ENCODE data around the gene CEP57L1. TPM values are rescaled to one million over a fixed set of nuclear protein-coding genes. Genes with fewer than 3 reads are reported as not detected.
A peak's percentile ranks its signal among the peaks of the same experiment; 100 is the strongest.

The CEP57L1 gene
- total and polyA plus RNA-seq, 10 donors = 5.1 to 28.7 (median 12.4) TPM

- Histone ChIP-seq H3K4me3 (no peak overlapping the region), H3K9me3 (no peaks in the 10 kb centered on the region), H3K36me3 (no peaks in the 10 kb centered on the region), H3K4me1 (peaks cover 3 to 50% (median 30%) of the 10 kb centered on the region in 6 donors), H3K27me3 (replicated peaks in 1 of 7) (no peaks in the 10 kb centered on the region), H3K27ac (peak overlapping the region in 4 of 8 donors; percentile 19 to 47 (median 39))
- WGBS, 5 donors = 61 to 75% (median 66%) methylated on average over 5 of the region's 5 CpGs
- no peak for DNase-seq
- intact Hi-C loops (cut with DNase I; ENCODE audit: low total_unique reads) = no loop called here
- TF ChIP-seq POLR2A (IDR thresholded peaks at IDR 0.05) = no peak
- TF ChIP-seq POLR2AphosphoS5 (IDR thresholded peaks at IDR 0.05) = peak in 1 of 3 donors; percentile 26
- TF ChIP-seq CTCF (IDR thresholded peaks at IDR 0.05 in 8 of 11, conservative IDR thresholded peaks at IDR 0.05 in 3 of 11) = no peak
Observed at GRCh38 chr6:109117346-109118035, 22.2 kb downstream of the CEP57L1 start.

GRCh38 chr6:109118337-109118736 lies 23.0 kb downstream of the CEP57L1 start:
- Histone ChIP-seq H3K4me1 (peaks cover 3 to 50% (median 30%) of the 10 kb centered on the region in 6 donors), H3K4me3 (no peak overlapping the region), H3K36me3 (no peaks in the 10 kb centered on the region), H3K27ac (no peak overlapping the region), H3K9me3 (no peaks in the 10 kb centered on the region), H3K27me3 (replicated peaks in 1 of 7) (no peaks in the 10 kb centered on the region)
- TF ChIP-seq POLR2AphosphoS5 (IDR thresholded peaks at IDR 0.05) = no peak
- TF ChIP-seq POLR2A (IDR thresholded peaks at IDR 0.05) = no peak
- TF ChIP-seq CTCF (IDR thresholded peaks at IDR 0.05 in 8 of 11, conservative IDR thresholded peaks at IDR 0.05 in 3 of 11) = no peak
- intact Hi-C loops (cut with DNase I; ENCODE audit: low total_unique reads) = no loop called here
- 81 to 87% (median 87%) methylated on average over 5 of the region's 5 CpGs for WGBS, 5 donors
- DNase-seq = no peak

- Histone ChIP-seq H3K9me3 (no peaks in the 10 kb centered on the region), H3K27ac (no peak overlapping the region), H3K4me3 (no peak overlapping the region), H3K27me3 (replicated peaks in 1 of 7) (no peaks in the 10 kb centered on the region), H3K36me3 (no peaks in the 10 kb centered on the region), H3K4me1 (peaks cover 3 to 50% (median 30%) of the 10 kb centered on the region in 6 donors)
- WGBS, 5 donors = 83 to 89% (median 85%) methylated on average over 3 of the region's 3 CpGs
- intact Hi-C loops (cut with DNase I; ENCODE audit: low total_unique reads) = no loop called here
- no peak for TF ChIP-seq POLR2AphosphoS5 (IDR thresholded peaks at IDR 0.05)
- TF ChIP-seq CTCF (IDR thresholded peaks at IDR 0.05 in 8 of 11, conservative IDR thresholded peaks at IDR 0.05 in 3 of 11) = no peak
- TF ChIP-seq POLR2A (IDR thresholded peaks at IDR 0.05) = no peak
- no peak for DNase-seq
Observed at GRCh38 chr6:109118871-109119354, 23.6 kb downstream of the CEP57L1 start.

GRCh38 chr6:109121411-109121810 lies 26.1 kb downstream of the CEP57L1 start:
- H3K9me3 ChIP-seq = no peaks in the 10 kb centered on the region
- no peak overlapping the region for H3K4me3 ChIP-seq
- no peaks in the 10 kb centered on the region for H3K36me3 ChIP-seq
- peaks cover 3 to 50% (median 30%) of the 10 kb centered on the region in 6 donors for H3K4me1 ChIP-seq
- H3K27me3 ChIP-seq (replicated peaks in 1 of 7) = no peaks in the 10 kb centered on the region
- peak overlapping the region in 4 of 8 donors; percentile 29 to 50 (median 42) for H3K27ac ChIP-seq
- no peak for DNase-seq
- TF ChIP-seq CTCF (IDR thresholded peaks at IDR 0.05 in 8 of 11, conservative IDR thresholded peaks at IDR 0.05 in 3 of 11) = no peak
- TF ChIP-seq POLR2AphosphoS5 (IDR thresholded peaks at IDR 0.05) = no peak
- no peak for TF ChIP-seq POLR2A (IDR thresholded peaks at IDR 0.05)
- intact Hi-C loops (cut with DNase I; ENCODE audit: low total_unique reads) = no loop called here
